ENCODE measurements around the gene TRMU.

Gene TRMU

GRCh38 chr22:46365166-46365624 lies 29.7 kb downstream of the TRMU start:
- Histone ChIP-seq H3K9me3 (ENCODE audit: control insufficient read depth, low read length) (no peaks in the 10 kb centered on the region), H3K27ac (ENCODE audit: low read depth, low read length, severe bottlenecking) (no peak overlapping the region), H3K36me3 (ENCODE audit: control insufficient read depth, insufficient read depth, low read length) (no peaks in the 10 kb centered on the region), H3K4me1 (ENCODE audit: control insufficient read depth, insufficient read depth, low read length, poor library complexity, severe bottlenecking) (no peaks in the 10 kb centered on the region), H3K4me3 (ENCODE audit: extremely low read depth, insufficient read depth, low read length, poor library complexity, severe bottlenecking) (no peak overlapping the region)
- WGBS, 2 experiments (ENCODE audit: insufficient coverage in 2 of 2): 92 to 96% methylated on average over 18 to 22 of the region's 22 CpGs

GRCh38 chr22:46366327-46366731 lies 30.8 kb downstream of the TRMU start:
- 63 to 83% methylated on average over 14 to 17 of the region's 19 CpGs for whole genome bisulfite sequencing, 2 experiments (ENCODE audit: insufficient coverage in 2 of 2)

DNA sequence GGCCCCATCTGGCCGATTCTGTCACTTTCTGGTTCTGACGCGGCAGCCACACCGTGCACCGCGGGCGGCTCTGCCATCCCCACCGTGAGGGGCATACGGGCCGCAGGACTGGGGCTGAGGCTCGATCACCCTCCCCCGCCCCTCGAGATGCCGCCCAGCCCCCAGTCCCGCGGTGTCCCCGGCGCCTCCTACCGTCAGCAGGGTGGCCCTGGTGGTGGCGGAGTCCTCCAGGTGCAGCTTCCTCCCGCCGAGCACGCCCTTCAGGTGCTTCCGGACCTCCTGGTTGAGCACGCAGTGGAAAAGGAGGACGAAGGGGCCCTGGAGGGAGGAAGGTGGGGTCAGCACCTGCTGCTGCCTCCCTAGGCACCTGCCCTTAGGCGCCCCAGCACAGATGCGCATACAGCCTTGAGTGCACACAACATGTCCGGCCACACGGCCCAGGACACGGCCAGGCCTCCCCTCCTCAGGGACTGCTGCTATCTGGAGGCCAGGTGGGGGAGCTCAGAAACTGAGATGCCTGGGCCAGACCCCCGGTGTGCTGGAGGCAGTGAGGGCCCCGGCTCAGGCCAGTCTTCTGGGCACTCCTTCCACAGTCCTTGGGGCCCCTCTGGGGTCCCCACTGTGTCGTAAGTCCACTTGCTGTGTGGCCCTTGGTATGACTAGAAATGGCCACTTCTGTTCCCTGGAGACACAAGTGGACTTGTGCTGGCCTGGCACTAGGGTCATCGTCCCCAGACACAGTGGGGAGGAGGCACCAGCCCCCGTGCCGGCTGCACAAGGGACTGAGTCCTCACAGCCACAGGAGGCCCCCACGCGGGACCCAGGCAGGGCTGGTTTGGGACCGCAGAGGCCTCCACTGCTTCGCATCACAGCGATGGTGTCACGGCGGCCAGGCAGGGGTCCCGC lies 31.5 kb downstream of the TRMU start:
- no peaks in the 10 kb centered on the region for H3K4me1 ChIP-seq (ENCODE audit: control insufficient read depth, insufficient read depth, low read length, poor library complexity, severe bottlenecking)
- 67 to 73% methylated on average over 34 to 45 of the region's 45 CpGs for WGBS, 2 experiments (ENCODE audit: insufficient coverage in 2 of 2)
- H3K4me3 ChIP-seq (ENCODE audit: extremely low read depth, insufficient read depth, low read length, poor library complexity, severe bottlenecking): no peak overlapping the region
- no peaks in the 10 kb centered on the region for H3K9me3 ChIP-seq (ENCODE audit: control insufficient read depth, low read length)
- no peak overlapping the region for H3K27ac ChIP-seq (ENCODE audit: low read depth, low read length, severe bottlenecking)
- no peaks in the 10 kb centered on the region for H3K36me3 ChIP-seq (ENCODE audit: control insufficient read depth, insufficient read depth, low read length)

More at GRCh38 chr22:46366327-46366731, 30.8 kb downstream of the TRMU start:
- Histone ChIP-seq H3K4me3 (ENCODE audit: extremely low read depth, insufficient read depth, low read length, poor library complexity, severe bottlenecking) (no peak overlapping the region), H3K36me3 (ENCODE audit: control insufficient read depth, insufficient read depth, low read length) (no peaks in the 10 kb centered on the region), H3K27ac (ENCODE audit: low read depth, low read length, severe bottlenecking) (no peak overlapping the region), H3K4me1 (ENCODE audit: control insufficient read depth, insufficient read depth, low read length, poor library complexity, severe bottlenecking) (no peaks in the 10 kb centered on the region), H3K9me3 (ENCODE audit: control insufficient read depth, low read length) (no peaks in the 10 kb centered on the region)

GRCh38 chr22:46367707-46368191 lies 32.2 kb downstream of the TRMU start:
- 30 to 64% methylated on average over 8 to 11 of the region's 19 CpGs for WGBS, 2 experiments (ENCODE audit: insufficient coverage in 2 of 2)
- no peaks in the 10 kb centered on the region for H3K9me3 ChIP-seq (ENCODE audit: control insufficient read depth, low read length)
- H3K4me3 ChIP-seq (ENCODE audit: extremely low read depth, insufficient read depth, low read length, poor library complexity, severe bottlenecking): no peak overlapping the region
- H3K27ac ChIP-seq (ENCODE audit: low read depth, low read length, severe bottlenecking): no peak overlapping the region
- no peaks in the 10 kb centered on the region for H3K4me1 ChIP-seq (ENCODE audit: control insufficient read depth, insufficient read depth, low read length, poor library complexity, severe bottlenecking)
- no peaks in the 10 kb centered on the region for H3K36me3 ChIP-seq (ENCODE audit: control insufficient read depth, insufficient read depth, low read length)

GRCh38 chr22:46368422-46368821 lies 32.9 kb downstream of the TRMU start:
- no peak overlapping the region for H3K27ac ChIP-seq (ENCODE audit: low read depth, low read length, severe bottlenecking)
- no peak overlapping the region for H3K4me3 ChIP-seq (ENCODE audit: extremely low read depth, insufficient read depth, low read length, poor library complexity, severe bottlenecking)
- no peaks in the 10 kb centered on the region for H3K36me3 ChIP-seq (ENCODE audit: control insufficient read depth, insufficient read depth, low read length)
- H3K9me3 ChIP-seq (ENCODE audit: control insufficient read depth, low read length): no peaks in the 10 kb centered on the region
- H3K4me1 ChIP-seq (ENCODE audit: control insufficient read depth, insufficient read depth, low read length, poor library complexity, severe bottlenecking): no peaks in the 10 kb centered on the region
- 88 to 94% methylated on average over 6 to 11 of the region's 12 CpGs for WGBS, 2 experiments (ENCODE audit: insufficient coverage in 2 of 2)

DNA sequence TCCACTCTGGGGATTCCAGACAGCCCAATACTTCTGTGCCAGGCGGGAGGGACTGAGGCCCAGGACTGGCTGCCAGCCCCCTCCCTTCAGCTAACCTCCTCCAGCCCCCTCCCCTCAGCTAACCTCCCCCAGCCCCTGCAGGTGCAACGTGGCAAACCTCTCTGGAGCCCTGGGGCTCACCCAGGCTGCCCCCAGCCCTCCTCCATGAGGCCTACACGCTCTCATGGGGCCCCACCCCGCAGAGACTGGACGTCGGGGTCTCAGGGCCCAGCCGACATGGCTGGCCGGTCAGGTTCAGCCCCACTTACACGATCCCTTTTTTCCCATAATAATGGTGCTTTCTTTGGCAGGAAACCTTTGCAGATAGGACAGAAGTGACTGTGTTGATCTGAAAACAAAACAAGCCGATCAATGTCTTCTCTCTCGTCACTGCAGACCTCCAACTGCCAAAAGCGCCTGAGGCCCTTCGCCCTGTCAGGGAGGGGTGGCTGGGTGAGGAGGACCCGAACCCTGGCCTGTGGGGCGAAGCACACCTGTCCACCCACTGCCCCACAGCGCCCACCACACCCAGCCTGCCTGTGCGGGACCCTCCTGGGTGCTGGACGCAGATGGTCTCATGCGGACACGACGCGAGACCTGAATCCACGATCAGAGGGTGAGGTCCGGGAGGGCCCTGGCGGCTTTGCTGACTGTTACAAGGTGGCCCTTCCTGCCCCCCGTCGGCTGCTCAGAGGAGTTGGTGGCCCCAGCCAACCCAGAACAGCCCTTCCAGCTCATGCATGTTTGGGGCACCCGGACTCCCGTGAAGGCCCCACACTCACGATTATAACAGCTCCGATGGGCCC lies 33.6 kb downstream of the TRMU start:
- Histone ChIP-seq H3K9me3 (ENCODE audit: control insufficient read depth, low read length) (no peaks in the 10 kb centered on the region), H3K36me3 (ENCODE audit: control insufficient read depth, insufficient read depth, low read length) (no peaks in the 10 kb centered on the region), H3K4me1 (ENCODE audit: control insufficient read depth, insufficient read depth, low read length, poor library complexity, severe bottlenecking) (no peaks in the 10 kb centered on the region), H3K27ac (ENCODE audit: low read depth, low read length, severe bottlenecking) (no peak overlapping the region), H3K4me3 (ENCODE audit: extremely low read depth, insufficient read depth, low read length, poor library complexity, severe bottlenecking) (no peak overlapping the region)
- WGBS, 2 experiments (ENCODE audit: insufficient coverage in 2 of 2): 88 to 94% methylated on average over 22 to 23 of the region's 31 CpGs

GRCh38 chr22:46369716-46370583 lies 34.4 kb downstream of the TRMU start:
- Histone ChIP-seq H3K9me3 (ENCODE audit: control insufficient read depth, low read length) (no peaks in the 10 kb centered on the region), H3K4me3 (ENCODE audit: extremely low read depth, insufficient read depth, low read length, poor library complexity, severe bottlenecking) (no peak overlapping the region), H3K4me1 (ENCODE audit: control insufficient read depth, insufficient read depth, low read length, poor library complexity, severe bottlenecking) (no peaks in the 10 kb centered on the region), H3K27ac (ENCODE audit: low read depth, low read length, severe bottlenecking) (no peak overlapping the region), H3K36me3 (ENCODE audit: control insufficient read depth, insufficient read depth, low read length) (peaks cover 3% of the 10 kb centered on the region)
- WGBS, 2 experiments (ENCODE audit: insufficient coverage in 2 of 2): 90 to 92% methylated on average over 19 of the region's 25 CpGs

DNA sequence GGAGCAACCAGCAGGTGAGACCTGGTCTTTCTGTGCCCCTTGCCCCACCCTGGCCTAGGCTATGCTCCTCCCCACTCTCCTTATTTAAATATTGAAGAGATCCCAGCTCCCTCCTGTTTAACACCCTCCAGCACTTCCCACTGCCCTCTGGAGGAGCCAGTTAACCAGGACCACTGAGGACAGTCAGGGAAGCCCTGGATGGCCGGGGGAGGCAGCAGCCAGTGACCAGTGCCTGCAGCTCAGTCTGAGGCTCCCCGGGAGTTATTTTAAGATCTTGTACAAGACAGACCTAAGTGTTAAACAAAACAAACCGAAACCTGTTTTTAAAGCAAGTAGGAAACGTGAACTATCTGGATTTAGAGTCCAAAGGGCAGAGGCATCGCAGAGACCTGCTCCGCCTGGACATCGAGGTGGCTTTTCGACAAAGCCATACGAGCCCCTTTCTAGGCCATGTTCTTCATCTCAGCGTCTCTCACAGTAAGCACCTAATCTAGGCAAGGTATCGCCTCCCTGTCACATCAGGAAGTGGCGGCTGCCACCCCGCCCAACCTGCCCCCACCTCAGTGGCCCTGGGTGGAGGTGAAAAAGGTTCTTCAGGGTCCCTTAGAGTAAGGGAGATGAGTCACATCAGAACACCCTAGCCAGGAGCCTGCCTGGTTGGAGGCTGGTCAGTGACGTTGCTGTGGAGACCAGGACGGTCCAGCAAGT lies 35.2 kb downstream of the TRMU start:
- Histone ChIP-seq H3K4me1 (ENCODE audit: control insufficient read depth, insufficient read depth, low read length, poor library complexity, severe bottlenecking) (no peaks in the 10 kb centered on the region), H3K27ac (ENCODE audit: low read depth, low read length, severe bottlenecking) (no peak overlapping the region), H3K36me3 (ENCODE audit: control insufficient read depth, insufficient read depth, low read length) (peaks cover 6% of the 10 kb centered on the region), H3K9me3 (ENCODE audit: control insufficient read depth, low read length) (peaks cover 3% of the 10 kb centered on the region), H3K4me3 (ENCODE audit: extremely low read depth, insufficient read depth, low read length, poor library complexity, severe bottlenecking) (no peak overlapping the region)
- whole genome bisulfite sequencing, 2 experiments (ENCODE audit: insufficient coverage in 2 of 2): 87 to 92% methylated on average over 11 to 13 of the region's 15 CpGs

DNA sequence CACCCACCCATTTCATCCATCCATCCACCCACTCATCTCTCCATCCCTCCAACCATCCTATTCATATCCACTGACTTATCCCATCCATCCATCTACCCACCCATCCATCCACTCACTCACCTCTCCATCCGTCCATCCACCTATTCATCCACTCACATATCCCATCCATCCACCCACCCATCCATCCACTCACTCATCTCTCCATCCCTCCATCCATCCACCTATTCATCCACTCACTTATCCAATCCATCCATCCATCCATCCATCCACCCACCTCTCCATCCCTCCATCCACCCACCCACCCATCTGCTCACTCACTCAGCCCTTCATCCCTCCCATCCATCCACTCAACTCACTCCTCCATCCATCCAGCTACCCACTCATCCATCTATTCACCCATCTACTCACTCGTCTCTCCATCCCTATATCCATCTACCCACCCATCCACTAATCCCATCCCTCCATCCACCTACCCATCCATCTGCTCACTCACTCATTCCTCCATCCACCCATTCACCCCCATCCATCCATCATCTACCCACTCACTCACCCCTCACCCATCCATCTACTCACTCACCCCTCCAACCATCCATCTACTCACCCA lies 36.2 kb downstream of the TRMU start:
- no peaks in the 10 kb centered on the region for H3K4me1 ChIP-seq (ENCODE audit: control insufficient read depth, insufficient read depth, low read length, poor library complexity, severe bottlenecking)
- 82 to 100% methylated on average over 2 of the region's 2 CpGs for WGBS, 2 experiments (ENCODE audit: insufficient coverage in 2 of 2)
- H3K27ac ChIP-seq (ENCODE audit: low read depth, low read length, severe bottlenecking): no peak overlapping the region
- peaks cover 3% of the 10 kb centered on the region for H3K9me3 ChIP-seq (ENCODE audit: control insufficient read depth, low read length)
- H3K4me3 ChIP-seq (ENCODE audit: extremely low read depth, insufficient read depth, low read length, poor library complexity, severe bottlenecking): no peak overlapping the region
- peaks cover 12% of the 10 kb centered on the region for H3K36me3 ChIP-seq (ENCODE audit: control insufficient read depth, insufficient read depth, low read length)

Data from mesodermal cell (in vitro differentiated cells).